Hepatocyte (in vitro differentiated cells): ENCODE measurements around the gene SMIM33. TPM values are rescaled to one million over a fixed set of nuclear protein-coding genes. Genes with fewer than 3 reads are reported as not detected.

Experiments used
- DNase-seq: peaks from one replicate; pipeline ENCODE4 v3.0.0-alpha.2; 2016; ENCODE audit warnings: low spot score
- H2AFZ ChIP-seq: fragments of 200-600 bp; sonication (generic); 2 replicates; pipeline ENCODE4 v1.6.0; 2016; ENCODE audit warnings: antibody characterized with exemption, mild to moderate bottlenecking
- H3K27ac ChIP-seq: fragments of 200-600 bp; sonication (generic); 2 replicates; pipeline ENCODE4 v1.5.1; 2016; ENCODE audit warnings: mild to moderate bottlenecking
- H3K27me3 ChIP-seq: fragments of 200-600 bp; sonication (generic); 2 replicates; pipeline ENCODE4 v1.6.1; 2016
- H3K36me3 ChIP-seq: fragments of 200-600 bp; sonication (generic); replicated peaks from 2 replicates; pipeline ENCODE4 v1.5.1; 2016; ENCODE audit warnings: low read depth; ENCODE audit not compliant: insufficient read depth
- H3K4me1 ChIP-seq: fragments of 200-600 bp; sonication (generic); 2 replicates; pipeline ENCODE4 v1.5.1; 2016; ENCODE audit warnings: mild to moderate bottlenecking, moderate library complexity; ENCODE audit not compliant: insufficient read depth
- H3K4me2 ChIP-seq: fragments of 200-600 bp; sonication (generic); 2 replicates; pipeline ENCODE4 v1.6.0; 2016
- H3K4me3 ChIP-seq: fragments of 200-600 bp; sonication (generic); 2 replicates; pipeline ENCODE4 v1.5.1; 2016; ENCODE audit warnings: mild to moderate bottlenecking
- H3K79me2 ChIP-seq: fragments of 200-600 bp; sonication (generic); 2 replicates; pipeline ENCODE4 v1.6.0; 2017; ENCODE audit warnings: mild to moderate bottlenecking
- H3K9me2 ChIP-seq: fragments of 200-600 bp; sonication (generic); replicated peaks from 2 replicates; pipeline ENCODE4 v1.6.0; 2017; ENCODE audit warnings: mild to moderate bottlenecking; ENCODE audit not compliant: insufficient read depth
- H3K9me3 ChIP-seq: fragments of 200-600 bp; sonication (generic); 2 replicates; pipeline ENCODE4 v1.5.1; 2016; ENCODE audit warnings: low read depth, mild to moderate bottlenecking
- H4K20me1 ChIP-seq: fragments of 200-600 bp; sonication (generic); 2 replicates; pipeline ENCODE4 v1.6.0; 2016; ENCODE audit warnings: mild to moderate bottlenecking; ENCODE audit not compliant: insufficient read depth, poor library complexity, severe bottlenecking
- CTCF ChIP-seq: fragments of 200-600 bp; sonication (generic); IDR thresholded peaks from 2 replicates; pipeline ENCODE4 v1.5.1; 2016; ENCODE audit warnings: antibody characterized with exemption, mild to moderate bottlenecking; ENCODE audit not compliant: poor library complexity
- EZH2 ChIP-seq: fragments of 200-600 bp; sonication (generic); IDR thresholded peaks from 2 replicates; pipeline ENCODE4 v1.6.1; 2016; ENCODE audit warnings: antibody characterized with exemption, mild to moderate bottlenecking, borderline replicate concordance
- EZH2phosphoT487 ChIP-seq: fragments of 200-600 bp; sonication (generic); IDR thresholded peaks from one replicate; pipeline ENCODE4 v1.6.1; 2018; ENCODE audit warnings: antibody characterized with exemption, mild to moderate bottlenecking, low read depth, moderate library complexity; ENCODE audit not compliant: unreplicated experiment, severe bottlenecking
- WGBS: methylation state at CpG from one replicate; pipeline ENCODE4 v1.1.6; 2016; ENCODE audit warnings: low lambda C conversion rate; ENCODE audit errors: missing lambda C conversion rate; 5-methylcytosine and 5-hydroxymethylcytosine counted together
- polyA plus RNA-seq: library from polyadenylated mRNA; unstranded; fragments of >200 nt; fragmentation: Nextera tagmentation; extraction: Ambion mirVana; gene quantifications from 2 replicates; pipeline ENCODE4 v1.2.1, GENCODE V29; 2016
- total RNA-seq: library from RNA; depleted of rRNA; stranded (reverse); fragments of >200 nt; gene quantifications from 2 replicates; pipeline ENCODE4 v1.2.3, GENCODE V29; 2014

Gene SMIM33
- total and polyA plus RNA-seq, 2 experiments from 2014 or later: not detected

DNA sequence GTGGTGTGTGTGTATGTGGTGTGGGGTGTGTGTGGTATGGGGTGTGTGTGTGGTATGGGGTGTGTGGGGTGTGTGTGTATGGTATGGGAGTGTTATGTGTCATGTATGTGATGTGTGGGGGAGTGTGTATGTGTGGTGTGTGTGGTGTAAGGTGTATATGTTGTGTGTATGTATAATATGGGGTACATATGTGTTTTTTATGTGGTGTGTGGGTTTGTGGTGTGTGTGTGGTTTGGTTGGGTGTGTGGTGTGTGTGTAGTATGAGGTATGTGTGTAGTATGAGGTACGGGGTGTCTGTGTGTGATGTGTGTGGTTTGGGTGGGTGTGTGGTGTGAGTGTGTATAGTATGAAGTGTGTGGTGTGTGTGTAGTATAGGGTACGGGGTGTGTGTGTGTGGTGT is 19.6 kb upstream of the SMIM33 start:
- Histone ChIP-seq H3K4me3 (no peak overlapping the region), H2AFZ (no peak overlapping the region)
- TF ChIP-seq EZH2phosphoT487: no peak

GRCh38 chr5:139451878-139452660 is 18.7 kb upstream of the SMIM33 start:
- no peak overlapping the region for H3K27ac ChIP-seq
- H3K4me1 ChIP-seq: no peaks in the 10 kb centered on the region
- no peaks in the 10 kb centered on the region for H3K36me3 ChIP-seq
- H3K79me2 ChIP-seq: no peaks in the 10 kb centered on the region
- H3K4me2 ChIP-seq: no peak overlapping the region
- H3K9me3 ChIP-seq: no peaks in the 10 kb centered on the region
- no peak overlapping the region for H3K4me3 ChIP-seq
- TF ChIP-seq EZH2phosphoT487: no peak
- H3K27me3 ChIP-seq: no peaks in the 10 kb centered on the region
- no peaks in the 10 kb centered on the region for H4K20me1 ChIP-seq
- no peak for DNase-seq
- H3K9me2 ChIP-seq: no peaks in the 10 kb centered on the region
- WGBS: 80% methylated on average over 3 of the region's 3 CpGs
- no peak overlapping the region for H2AFZ ChIP-seq

More for the DNA sequence above, 19.6 kb upstream of the SMIM33 start:
- Histone ChIP-seq H3K9me3 (no peaks in the 10 kb centered on the region), H3K4me2 (no peak overlapping the region), H3K27me3 (no peaks in the 10 kb centered on the region), H3K79me2 (no peaks in the 10 kb centered on the region), H4K20me1 (no peaks in the 10 kb centered on the region), H3K27ac (no peak overlapping the region), H3K9me2 (no peaks in the 10 kb centered on the region), H3K4me1 (no peaks in the 10 kb centered on the region), H3K36me3 (no peaks in the 10 kb centered on the region)
- 92% methylated on average over 2 of the region's 2 CpGs for WGBS
- no peak for DNase-seq

DNA sequence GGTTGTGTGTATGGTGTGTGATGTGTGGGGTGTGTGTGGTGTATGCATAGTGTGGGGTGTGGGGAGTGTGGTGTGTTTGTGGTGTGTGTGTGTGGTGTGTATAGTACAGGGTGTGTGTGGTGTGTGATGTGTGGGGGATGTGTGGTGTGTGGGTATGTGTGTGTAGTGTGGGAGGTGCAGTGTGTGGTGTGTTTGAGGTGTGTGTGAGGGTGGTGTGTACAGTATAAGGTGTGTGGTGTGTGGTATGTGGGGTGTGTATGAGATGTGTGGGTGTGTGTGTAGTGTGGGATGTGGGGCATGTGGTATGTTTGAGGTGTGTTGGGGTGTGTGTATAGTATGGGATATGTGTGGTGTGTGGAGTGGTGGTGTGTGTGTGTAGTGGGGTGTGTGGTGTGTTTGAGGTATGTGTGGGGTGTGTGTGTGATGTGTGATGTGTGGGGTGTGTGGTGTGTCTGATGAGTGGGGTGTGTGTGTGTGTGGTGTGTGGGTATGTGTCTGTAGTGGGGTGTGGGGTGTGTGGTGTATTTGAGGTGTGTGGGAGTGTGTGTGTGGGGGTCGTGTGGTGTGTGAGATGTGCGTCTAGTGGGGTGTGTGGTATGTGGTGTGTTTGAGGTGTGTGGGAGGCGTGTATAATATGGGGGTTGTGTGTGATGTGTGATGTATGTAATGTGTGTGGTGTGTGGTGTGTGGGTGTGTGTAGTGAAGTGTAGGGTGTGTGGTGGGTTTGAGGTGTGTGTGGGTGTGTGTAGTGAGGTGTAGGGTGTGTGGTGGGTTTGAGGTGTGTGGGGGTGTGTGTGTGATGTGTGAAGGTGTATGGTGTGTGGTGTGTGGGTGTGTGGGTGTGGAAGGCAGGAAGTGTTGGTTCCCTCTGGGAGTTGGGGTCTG is 16.9 kb upstream of the SMIM33 start:
- Histone ChIP-seq H3K79me2 (no peaks in the 10 kb centered on the region), H3K4me3 (no peak overlapping the region), H3K4me2 (no peak overlapping the region), H2AFZ (no peak overlapping the region), H3K4me1 (no peaks in the 10 kb centered on the region), H3K27ac (no peak overlapping the region), H3K27me3 (no peaks in the 10 kb centered on the region), H4K20me1 (no peaks in the 10 kb centered on the region), H3K36me3 (no peaks in the 10 kb centered on the region), H3K9me2 (no peaks in the 10 kb centered on the region), H3K9me3 (no peaks in the 10 kb centered on the region)
- WGBS: 93% methylated on average over 3 of the region's 3 CpGs
- no peak for DNase-seq
- TF ChIP-seq CTCF (no peak), EZH2phosphoT487 (no peak)

DNA sequence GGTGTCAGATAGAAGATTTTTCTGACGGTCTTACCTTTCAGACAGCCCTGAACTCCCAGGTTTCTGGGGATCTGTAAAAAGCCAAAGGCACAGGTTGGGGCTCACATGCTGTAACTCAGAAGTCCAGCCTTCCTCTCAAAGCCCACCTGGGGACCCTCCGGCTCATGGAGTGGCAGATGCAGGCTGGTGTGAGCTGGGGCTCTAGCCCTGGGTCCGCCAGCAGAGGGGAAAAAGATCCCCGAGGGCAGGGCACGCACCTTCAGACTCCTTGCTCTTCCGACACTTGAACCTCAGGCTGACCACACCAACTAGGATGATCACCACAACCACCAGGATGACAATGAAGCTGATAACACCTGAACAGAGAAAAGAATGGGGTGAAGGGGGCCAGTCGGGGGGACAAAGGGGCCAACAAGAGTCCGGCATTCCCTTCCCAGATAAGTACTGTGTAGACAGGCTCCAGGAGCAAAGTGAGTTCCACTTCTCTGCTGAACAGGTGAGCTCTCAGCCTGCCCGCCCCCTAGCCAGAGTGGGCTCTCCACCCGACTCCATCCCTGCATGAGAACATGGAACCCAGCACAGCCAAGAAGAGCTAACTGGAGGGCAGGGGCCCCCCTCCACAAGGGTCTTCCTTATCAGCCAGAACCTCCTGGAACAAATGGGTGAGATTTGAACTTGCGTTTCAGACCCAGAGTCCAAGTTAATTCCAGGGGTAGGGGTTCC is 16.1 kb upstream of the SMIM33 start:
- Histone ChIP-seq H3K9me2 (no peaks in the 10 kb centered on the region), H3K36me3 (no peaks in the 10 kb centered on the region), H3K9me3 (no peaks in the 10 kb centered on the region), H3K4me2 (no peak overlapping the region), H3K4me1 (no peaks in the 10 kb centered on the region), H3K27me3 (no peaks in the 10 kb centered on the region), H2AFZ (no peak overlapping the region), H3K4me3 (no peak overlapping the region), H3K27ac (no peak overlapping the region), H4K20me1 (no peaks in the 10 kb centered on the region), H3K79me2 (no peaks in the 10 kb centered on the region)
- no peak for DNase-seq
- no peak for TF ChIP-seq EZH2
- no peak for TF ChIP-seq CTCF
- TF ChIP-seq EZH2phosphoT487: no peak
- WGBS: 81% methylated on average over 10 of the region's 11 CpGs
